K562 (cell line): ENCODE results near the gene SLC17A9. TPM values are rescaled to one million over a fixed set of nuclear protein-coding genes. Genes with fewer than 3 reads are reported as not detected.

Source experiments
- ATAC-seq: fragments of 200-7000 bp; cut with Tn5 transposase; 3 replicates; pipeline ENCODE4 v1.9.1; 2020; ENCODE audit warnings: moderate library complexity
- BruUV-seq: library from RNA; stranded (reverse); fragments of 400-500 nt; replicated peaks from 2 replicates; lab custom pipeline; 2021; lab: Mats Ljungman, UMichigan
- CTCF ChIA-PET: fragments of 300-600 bp; formaldehyde crosslinking; extraction: SDS; loops from one replicate; lab custom pipeline; 2021; ENCODE audit warnings: low intra/inter-chr PET ratio; lab: Yijun Ruan, JAX
- POLR2A ChIA-PET: fragments of 300-600, 350-650 bp; sonication (Branson Sonifier 250); formaldehyde crosslinking; extraction: SDS; loops from one replicate; lab custom pipeline; 2021; ENCODE audit warnings: antibody characterized with exemption, inconsistent platforms; lab: Yijun Ruan, JAX
- DNase-seq, 4 experiments: peaks; one replicate each; pipeline versions ENCODE4 v3.0.0 to v3.0.0-alpha.2; 2011 to 2018; ENCODE audit warnings: low spot score in 3 of 4, mixed read lengths in 3 of 4; ENCODE audit errors: extremely low read depth in 1 of 4
- FAIRE-seq: peaks from 2 replicates; lab custom pipeline; 2011; peaks lifted over from hg19 to GRCh38; lab: Jason Lieb, UNC
- H2AFZ ChIP-seq: 2 replicates; pipeline ENCODE4 v1.6.0; 2011; ENCODE audit warnings: low read depth, low read length, control low read depth, inconsistent platforms
- H3K27ac ChIP-seq: fragments of 200-600 bp; 3 replicates; pipeline ENCODE4 v1.8.0; 2011; ENCODE audit warnings: low read depth, mild to moderate bottlenecking, control low read depth, inconsistent platforms, low read length, moderate library complexity, mixed read lengths; ENCODE audit errors: extremely low read depth
- H3K27me3 ChIP-seq, 2 experiments: fragments of 300-600 bp in 1 of 2; 2 replicates in 1 of 2; 3 replicates in 1 of 2; pipeline versions ENCODE4 v1.6.0 to v1.8.0; 2011; ENCODE audit warnings: inconsistent platforms in 2 of 2, low read length in 2 of 2, mild to moderate bottlenecking in 1 of 2, mixed read lengths in 1 of 2, moderate library complexity in 1 of 2; ENCODE audit not compliant: control insufficient read depth in 2 of 2, insufficient read depth in 2 of 2
- H3K36me3 ChIP-seq: fragments of 300-600 bp; 3 replicates; pipeline ENCODE4 v1.8.0; 2011; ENCODE audit warnings: mild to moderate bottlenecking, low read length, inconsistent platforms; ENCODE audit not compliant: control insufficient read depth, insufficient read depth
- H3K4me1 ChIP-seq, 2 experiments: fragments of 200-600 bp in 1 of 2; replicated peaks in 1 of 2; 2 replicates in 1 of 2; 3 replicates in 1 of 2; pipeline versions ENCODE4 v1.5.1 to v1.8.0; 2011; ENCODE audit warnings: inconsistent platforms in 2 of 2, low read length in 2 of 2, mild to moderate bottlenecking in 1 of 2, mixed read lengths in 1 of 2, moderate library complexity in 1 of 2; ENCODE audit not compliant: control insufficient read depth in 2 of 2, insufficient read depth in 2 of 2
- H3K4me2 ChIP-seq: 2 replicates; pipeline ENCODE4 v1.6.1; 2011; ENCODE audit warnings: low read length, control low read depth, inconsistent platforms, mixed read lengths; ENCODE audit not compliant: insufficient read depth
- H3K4me3 ChIP-seq: fragments of 200-600 bp; sonication (generic), shearing (Covaris generic); 2 replicates; pipeline ENCODE4 v1.5.1; 2016; ENCODE audit warnings: control low read depth, inconsistent platforms
- H3K79me2 ChIP-seq: fragments of 200-600 bp; 3 replicates; pipeline ENCODE4 v1.8.0; 2011; ENCODE audit warnings: low read length, inconsistent platforms; ENCODE audit not compliant: control insufficient read depth, insufficient read depth
- H3K9ac ChIP-seq, 2 experiments: 2 replicates each; pipeline versions ENCODE4 v1.6.0 to v1.6.1; 2011; ENCODE audit warnings: low read depth in 2 of 2, low read length in 2 of 2, control low read depth in 1 of 2, inconsistent platforms in 1 of 2, mild to moderate bottlenecking in 1 of 2, mixed read lengths in 1 of 2; ENCODE audit not compliant: insufficient read depth in 1 of 2
- H3K9me1 ChIP-seq: one replicate; pipeline ENCODE4 v1.6.0; 2011; ENCODE audit warnings: inconsistent platforms, mild to moderate bottlenecking, low read length, moderate library complexity; ENCODE audit not compliant: control insufficient read depth, insufficient read depth
- H3K9me3 ChIP-seq: replicated peaks from 2 replicates; pipeline ENCODE4 v1.5.1; 2011; ENCODE audit warnings: low read depth, low read length, inconsistent platforms; ENCODE audit not compliant: control insufficient read depth, insufficient read depth
- H4K20me1 ChIP-seq: replicated peaks from 2 replicates; pipeline ENCODE4 v1.6.1; 2011; ENCODE audit warnings: low read length, inconsistent platforms, mixed read lengths; ENCODE audit not compliant: control insufficient read depth, insufficient read depth
- CBX3 ChIP-seq, 2 experiments: IDR thresholded peaks; 1 replicate in 1 of 2; 2 replicates in 1 of 2; pipeline ENCODE4 v1.6.1; 2012; ENCODE audit warnings: inconsistent platforms in 2 of 2, low read length in 2 of 2, borderline replicate concordance in 1 of 2, control low read depth in 1 of 2
- DLX4 ChIP-seq: fragments of 250-450 bp; sonication (Bioruptor Pico); IDR thresholded peaks from 2 replicates; pipeline ENCODE4 v1.6.1; 2021; ENCODE audit warnings: mild to moderate bottlenecking
- FIP1L1 ChIP-seq: fragments of 200-400 bp; formaldehyde crosslinking; IDR thresholded peaks from 2 replicates; pipeline ENCODE4 v1.6.1; 2018; ENCODE audit warnings: mild to moderate bottlenecking, low read depth, low read length; ENCODE audit not compliant: poor library complexity, severe bottlenecking
- FOS ChIP-seq: IDR thresholded peaks from 3 replicates; pipeline ENCODE4 v1.6.1; 2011; ENCODE audit not compliant: insufficient read length; ENCODE audit errors: extremely low read depth
- FOXJ3 ChIP-seq: sonication (generic); formaldehyde crosslinking; IDR thresholded peaks from 2 replicates; pipeline ENCODE4 v1.4.0; 2020; ENCODE audit warnings: mild to moderate bottlenecking, missing genetic modification reagents
- HNRNPLL ChIP-seq: fragments of 200-400 bp; formaldehyde crosslinking; IDR thresholded peaks from 2 replicates; pipeline ENCODE4 v1.6.1; 2017; ENCODE audit warnings: low read length, low read depth, mild to moderate bottlenecking; ENCODE audit not compliant: poor library complexity, severe bottlenecking
- KDM2B ChIP-seq: fragments of 250-450 bp; sonication (Bioruptor Pico); IDR thresholded peaks from 2 replicates; pipeline ENCODE4 v1.8.0; 2021; ENCODE audit warnings: mild to moderate bottlenecking, moderate library complexity
- RHOXF2B ChIP-seq: fragments of 250-450 bp; sonication (Bioruptor Pico); conservative IDR thresholded peaks from 2 replicates; pipeline ENCODE4 v1.5.1; 2021
- SAFB ChIP-seq: fragments of 200-400 bp; formaldehyde crosslinking; IDR thresholded peaks from 2 replicates; pipeline ENCODE4 v1.6.1; 2017; ENCODE audit warnings: low read depth, low read length, borderline replicate concordance
- SMAD1 ChIP-seq: fragments of 150-350 bp; IDR thresholded peaks from 2 replicates; pipeline ENCODE4 v1.6.1; 2014; ENCODE audit warnings: low read length, low read depth; ENCODE audit not compliant: partially characterized antibody
- SNIP1 ChIP-seq: fragments of 450-650 bp; IDR thresholded peaks from 2 replicates; pipeline ENCODE4 v1.7.1; 2017; ENCODE audit warnings: low read depth, mild to moderate bottlenecking
- SREBF2 ChIP-seq: sonication (generic); formaldehyde crosslinking; IDR thresholded peaks from 2 replicates; pipeline ENCODE4 v1.4.0; 2020; ENCODE audit warnings: mild to moderate bottlenecking, missing genetic modification reagents
- WHSC1 ChIP-seq: IDR thresholded peaks from one replicate; pipeline ENCODE4 v1.6.1; 2012; ENCODE audit warnings: low read length, control low read depth, inconsistent platforms
- YBX1 ChIP-seq: fragments of 450-650 bp; IDR thresholded peaks from 2 replicates; pipeline ENCODE4 v1.7.1; 2016; ENCODE audit warnings: mild to moderate bottlenecking
- ZFP91 ChIP-seq: sonication (generic); formaldehyde crosslinking; IDR thresholded peaks from 2 replicates; pipeline ENCODE4 v1.8.0; 2022; ENCODE audit warnings: mild to moderate bottlenecking, missing genetic modification reagents
- ZNF316 ChIP-seq: fragments of 450-650 bp; IDR thresholded peaks from 2 replicates; pipeline ENCODE4 v1.6.1; 2016
- ZNF609 ChIP-seq: sonication (generic); formaldehyde crosslinking; IDR thresholded peaks from 2 replicates; pipeline ENCODE4 v1.8.1; 2023; ENCODE audit warnings: missing genetic modification reagents, mild to moderate bottlenecking, borderline replicate concordance
- WGBS: fragments of 100-300 bp; shearing (Covaris generic); methylation state at CpG from one replicate; pipeline ENCODE4 v1.1.6; 2016; ENCODE audit warnings: low coverage, mixed read lengths; ENCODE audit not compliant: insufficient coverage; ENCODE audit errors: missing lambda C conversion rate; 5-methylcytosine and 5-hydroxymethylcytosine counted together
- in situ Hi-C: fragments of 300-500 bp; cut with MboI; formaldehyde crosslinking; loops from 4 replicates; pipeline ENCODE4 v1.15.0; 2018; ENCODE audit warnings: inconsistent platforms, mixed read lengths
- intact Hi-C: fragments of 100-400 bp; cut with micrococcal nuclease; formaldehyde crosslinking; loops from 2 replicates; pipeline ENCODE4 v1.14.2; 2022
- polyA plus RNA-seq, 8 experiments: library from polyadenylated mRNA; depleted of rRNA in 4 of 8; stranded (reverse) in 5 of 8; unstranded in 3 of 8; fragments of >200 nt; fragmentation: Nextera tagmentation in 2 of 8; fragmentation: Illumina TruSeq in 1 of 8; extraction: Ambion mirVana in 2 of 8; extraction: Trizol in 1 of 8; gene quantifications; 2 replicates each; pipeline versions ENCODE4 v1.2.1 to v1.2.3, GENCODE V29; 2011 to 2014; ENCODE audit warnings: inconsistent platforms in 1 of 8, missing spikeins in 1 of 8
- total RNA-seq, 7 experiments: library from RNA; depleted of rRNA in 6 of 7; stranded (reverse); fragments of >200 nt in 6 of 7; fragmentation: Illumina TruSeq in 2 of 7; extraction: Trizol in 2 of 7; gene quantifications; 2 replicates each; pipeline versions ENCODE4 v1.2.1 to v1.2.3, GENCODE V29; 2011 to 2021; ENCODE audit warnings: low replicate concordance in 1 of 7

Gene SLC17A9
- total and polyA plus RNA-seq, 9 of the 15 experiments (the other 6 are each of a cell fraction or from before 2014, with no cell fraction given) = 0.04 to 0.31 TPM; not detected in 7

- 92% methylated on average over 8 of the region's 8 CpGs for WGBS
These were observed 8.3 kb upstream of the SLC17A9 start for GRCh38 chr20:62944184-62944583.

More at GRCh38 chr20:62944184-62944583, 8.3 kb upstream of the SLC17A9 start:
- Histone ChIP-seq H3K27me3 (no peaks in the 10 kb centered on the region), H3K27ac (no peak overlapping the region), H3K79me2 (peaks cover 29% of the 10 kb centered on the region), H3K36me3 (peaks cover 89% of the 10 kb centered on the region)
- ATAC-seq (no peak), DNase-seq (no peak)
- TF ChIP-seq SNIP1 = no peak
- no peak for TF ChIP-seq SAFB
- no peak for TF ChIP-seq WHSC1
- TF ChIP-seq FIP1L1 = no peak
- no peak for TF ChIP-seq RHOXF2B (CRISPR knock-in tag)
- no peak for TF ChIP-seq FOS
- TF ChIP-seq HNRNPLL = no peak
- no peak for TF ChIP-seq ZNF609 (CRISPR knock-in tag)
- no peak for TF ChIP-seq ZNF316
- TF ChIP-seq FOXJ3 (CRISPR knock-in tag) = no peak
- no peak for TF ChIP-seq ZFP91 (CRISPR knock-in tag)
- no peak for TF ChIP-seq CBX3 (IDR thresholded peaks at IDR 0.05; ENCODE audit: borderline replicate concordance in 1 of 2, low read length in 2 of 2)
- no peak for TF ChIP-seq KDM2B
- no peak for TF ChIP-seq YBX1
- TF ChIP-seq SREBF2 (CRISPR knock-in tag) = no peak
- TF ChIP-seq SMAD1 = no peak
- TF ChIP-seq DLX4 = no peak
- TF ChIP-seq, all 486 proteins: peak for 0
- Histone ChIP-seq H3K4me2 (no peak overlapping the region), H2AFZ (no peak overlapping the region), H4K20me1 (peaks cover 7% of the 10 kb centered on the region; the same call in 1 of the 2 replicates), H3K9me1 (no peaks in the 10 kb centered on the region), H3K4me3 (no peak overlapping the region), H3K9ac (no peak overlapping the region), H3K9me3 (peaks cover 7% of the 10 kb centered on the region), H3K4me1 (peaks cover 7 to 9% of the 10 kb centered on the region in 2 experiments; a peak in 4 of 5 replicates)
- BruUV-seq = no TSS peak
- no peak for FAIRE-seq
- in situ Hi-C loops (no loop called here), intact Hi-C loops (no loop called here)
- CTCF ChIA-PET = no interaction called here
- POLR2A ChIA-PET = interaction anchor here (1.0 to 1.4 kb wide), 3 partner anchors 9 to 14 kb away, joined by 3 to 4 read pairs (median 3); no protein-coding TSS in a partner anchor
